Naive thymus-derived CD8-positive, alpha-beta T cell (primary cell): ENCODE data around the gene TGFBR3. TPM values are rescaled to one million over a fixed set of nuclear protein-coding genes. Genes with fewer than 3 reads are reported as not detected.

Experiments used
- ATAC-seq, 2 donors: fragments of 150-1000 bp; cut with Tn5 transposase in 1 of 2; sonication (Bioruptor Pico), chemical (Tn5 transposase) in 1 of 2; 1 replicate in 1 of 2; 2 replicates in 1 of 2; pipeline ENCODE4 v1.10.0; 2021; ENCODE audit warnings: mild to moderate bottlenecking in 2 of 2, moderate library complexity in 2 of 2
- POLR2A ChIA-PET: fragments of 350-600 bp; sonication (Branson Sonifier 250); formaldehyde crosslinking; loops from one replicate; lab custom pipeline; 2021; ENCODE audit warnings: antibody characterized with exemption; lab: Charles Lee
- DNase-seq, 10 donors: peaks; one replicate each; pipeline versions ENCODE4 v3.0.0 to v3.0.0-alpha.2; 2020 to 2022
- H3K27ac Mint-ChIP-seq, 10 donors: one replicate each; pipeline ENCODE4 v1.8.0; 2020 to 2022; ENCODE audit warnings: mild to moderate bottlenecking in 10 of 10, mixed read lengths in 10 of 10, moderate library complexity in 4 of 10, inconsistent platforms in 1 of 10
- H3K27me3 Mint-ChIP-seq, 5 donors: one replicate each; pipeline ENCODE4 v1.8.0; 2021 to 2022; ENCODE audit warnings: mixed read lengths in 5 of 5
- H3K36me3 Mint-ChIP-seq, 3 donors: one replicate each; pipeline ENCODE4 v1.8.0; 2020 to 2022; ENCODE audit warnings: mixed read lengths in 3 of 3, mild to moderate bottlenecking in 2 of 3, inconsistent platforms in 1 of 3
- H3K4me1 Mint-ChIP-seq, 4 donors: one replicate each; pipeline ENCODE4 v1.8.0; 2021 to 2022; ENCODE audit warnings: mixed read lengths in 4 of 4
- H3K4me3 Mint-ChIP-seq, 10 donors: one replicate each; pipeline ENCODE4 v1.8.0; 2020 to 2022; ENCODE audit warnings: mild to moderate bottlenecking in 10 of 10, mixed read lengths in 10 of 10, moderate library complexity in 6 of 10, inconsistent platforms in 1 of 10
- H3K9me3 Mint-ChIP-seq, 9 donors: one replicate each; pipeline ENCODE4 v1.8.0; 2020 to 2022; ENCODE audit warnings: mixed read lengths in 9 of 9, mild to moderate bottlenecking in 3 of 9, inconsistent platforms in 1 of 9, moderate library complexity in 1 of 9
- polyA plus RNA-seq, 3 donors: library from polyadenylated mRNA; unstranded; fragments of 300-500 nt; fragmentation: Illumina TruSeq; gene quantifications; one replicate each; pipeline ENCODE4 v1.2.3, GENCODE V29; 2021
- total RNA-seq, 8 experiments: library from RNA in 2 of 8; stranded (reverse) in 2 of 8; gene quantifications; one replicate each; pipeline ENCODE4 v1.2.3 and lab custom pipeline; 2021 to 2026

TGFBR3 gene
- total and polyA plus RNA-seq, 5 experiments from 2014 or later = 6.1 to 67.6 (median 11.6) TPM

DNA sequence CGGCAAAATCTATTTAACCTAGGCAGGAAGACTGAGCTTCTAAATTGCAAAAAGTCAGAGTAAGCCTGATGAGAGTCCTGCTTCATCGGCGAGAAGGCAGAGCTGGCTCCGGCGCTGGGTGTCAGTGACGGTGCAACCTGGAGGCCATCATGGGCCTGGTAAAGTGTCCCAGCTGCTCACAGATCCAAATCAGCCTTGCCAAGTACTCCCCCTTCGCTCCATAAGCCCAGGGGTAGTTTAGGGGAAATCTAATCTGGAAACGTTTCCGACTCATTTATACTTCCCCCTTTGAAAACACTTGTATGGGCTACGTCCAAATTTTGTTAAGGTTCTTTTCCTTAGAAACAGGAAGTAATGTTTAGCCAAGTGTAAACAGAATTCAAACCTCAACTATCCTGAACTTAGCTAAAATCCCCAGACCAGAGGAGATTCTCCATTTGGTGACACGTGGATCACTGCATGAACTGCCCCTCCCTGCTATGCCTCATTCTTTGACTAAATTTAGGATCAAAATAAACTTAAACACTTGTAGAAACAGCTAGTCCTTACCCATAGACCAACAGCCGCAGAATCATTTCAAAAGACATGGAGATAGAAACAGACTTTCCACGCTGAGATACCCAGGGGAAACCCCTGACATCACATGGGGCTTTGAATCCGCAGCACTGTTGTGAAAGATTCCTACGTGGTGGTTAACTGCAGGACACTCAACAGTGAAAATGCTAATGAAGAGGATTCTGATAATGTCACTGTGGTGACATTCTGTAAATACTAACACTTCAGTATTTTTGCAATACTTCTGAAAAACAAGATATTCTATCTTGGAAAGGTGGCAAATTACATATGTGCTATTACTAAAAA lies 172.7 kb downstream of the TGFBR3 start:
- POLR2A ChIA-PET = no interaction called here
- no peaks in the 10 kb centered on the region for H3K9me3 Mint-ChIP-seq
- peak overlapping the region in 3 of 10 donors; percentile 24 to 57 (median 24) for H3K4me3 Mint-ChIP-seq
- peak in 1 of 2 donors; percentile 46 for ATAC-seq
- peaks cover 8 to 35% (median 27%) of the 10 kb centered on the region in 3 donors for H3K36me3 Mint-ChIP-seq
- H3K27ac Mint-ChIP-seq = peak overlapping the region in 6 of 10 donors; percentile 6 to 89 (median 46)
- no peaks in the 10 kb centered on the region for H3K27me3 Mint-ChIP-seq
- DNase-seq = peak in 1 of 10 donors; percentile 7
- peaks cover 0 to 25% (median 7%) of the 10 kb centered on the region in 4 donors for H3K4me1 Mint-ChIP-seq

DNA sequence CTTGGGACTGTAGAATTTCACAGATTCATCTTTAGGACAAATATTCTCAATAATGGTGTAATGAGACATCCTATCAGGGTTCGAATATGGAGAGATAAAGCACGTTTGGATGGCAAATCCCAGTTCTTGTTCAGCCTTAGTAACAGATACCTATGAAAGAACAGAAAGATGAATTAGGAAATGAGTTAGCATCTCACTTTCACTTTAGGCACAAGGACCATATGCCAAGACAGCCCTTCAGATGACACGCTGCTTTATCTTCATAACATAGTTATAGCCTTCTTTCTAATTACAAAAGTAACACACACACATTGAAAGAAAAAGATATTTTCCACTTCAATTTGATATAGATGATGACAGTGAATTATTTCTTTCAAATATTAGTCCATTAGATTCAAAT lies 173.6 kb downstream of the TGFBR3 start:
- Mint-ChIP-seq H3K36me3 (peaks cover 15 to 37% (median 35%) of the 10 kb centered on the region in 3 donors), H3K27ac (peak overlapping the region in 1 of 10 donors; percentile 58), H3K9me3 (no peaks in the 10 kb centered on the region), H3K4me3 (no peak overlapping the region), H3K27me3 (no peaks in the 10 kb centered on the region), H3K4me1 (peaks cover 0 to 25% (median 7%) of the 10 kb centered on the region in 4 donors)
- POLR2A ChIA-PET = no interaction called here
- DNase-seq (no peak), ATAC-seq (no peak)

DNA sequence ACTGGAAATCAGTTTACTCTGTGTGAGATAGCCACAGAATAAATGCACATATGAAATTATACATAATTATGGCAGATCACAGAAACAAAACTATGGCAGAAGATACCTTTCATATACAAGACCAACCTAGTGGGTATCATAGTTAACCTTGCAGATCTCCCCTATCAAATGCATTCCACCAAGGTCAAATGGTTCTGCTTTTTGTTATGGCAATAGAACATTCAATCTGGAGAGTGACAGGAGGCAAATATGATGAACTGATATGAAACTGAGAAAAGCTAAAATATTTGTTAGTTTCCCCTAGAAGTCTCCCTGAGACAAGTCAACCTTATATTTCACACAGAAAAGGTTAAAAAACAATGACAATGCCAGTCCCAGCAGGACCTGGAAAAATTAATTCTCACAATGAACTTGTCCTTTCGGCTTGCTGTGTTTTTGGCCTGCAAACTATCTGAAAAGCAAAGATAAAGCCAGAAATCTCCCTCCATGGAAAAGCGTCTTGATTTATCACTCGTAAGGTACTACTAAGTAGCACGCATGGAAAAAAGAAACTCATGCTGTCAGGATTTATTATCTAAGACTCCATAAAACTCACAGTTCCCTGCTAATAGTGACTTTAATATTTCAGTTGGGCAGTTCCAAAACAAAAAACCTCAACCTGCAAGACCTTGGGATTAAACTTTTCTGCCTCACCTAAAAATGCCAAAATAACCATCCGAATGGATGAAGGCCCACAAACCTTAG lies 174.3 kb downstream of the TGFBR3 start:
- no peak overlapping the region for H3K27ac Mint-ChIP-seq

DNA sequence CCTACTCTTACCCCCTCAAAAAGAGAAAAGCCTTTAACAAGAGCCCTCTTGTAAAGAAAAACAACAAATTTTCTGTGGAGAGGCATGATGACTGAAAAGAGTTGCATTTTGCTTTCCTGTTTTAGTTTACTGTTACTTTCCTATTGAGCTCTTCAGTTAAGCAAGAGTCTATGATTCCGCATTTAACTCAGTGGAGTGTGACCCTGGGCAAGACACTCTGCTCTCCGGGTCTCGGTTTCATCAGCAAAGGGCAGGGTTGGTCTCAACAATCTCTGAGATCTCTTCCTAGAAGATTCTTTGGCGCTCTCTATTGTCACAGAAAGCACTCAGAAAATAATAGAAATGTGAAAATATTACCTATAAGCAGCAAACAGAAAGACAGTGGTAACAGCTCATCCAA lies 175.7 kb downstream of the TGFBR3 start:
- POLR2A ChIA-PET = interaction anchor here (0.5 kb wide), 1 partner anchor 96 kb away, joined by 3 read pairs; no protein-coding TSS in a partner anchor
- Mint-ChIP-seq H3K4me1 (peaks cover 0 to 25% (median 7%) of the 10 kb centered on the region in 4 donors), H3K4me3 (no peak overlapping the region), H3K36me3 (peaks cover 15 to 33% (median 32%) of the 10 kb centered on the region in 3 donors), H3K9me3 (no peaks in the 10 kb centered on the region), H3K27ac (peak overlapping the region in 2 of 10 donors; percentile 11 to 54), H3K27me3 (no peaks in the 10 kb centered on the region)
- no peak for ATAC-seq
- DNase-seq = no peak

More for the DNA sequence above, 174.3 kb downstream of the TGFBR3 start:
- H3K36me3 Mint-ChIP-seq = peaks cover 15 to 39% (median 35%) of the 10 kb centered on the region in 3 donors
- H3K4me3 Mint-ChIP-seq = no peak overlapping the region
- H3K9me3 Mint-ChIP-seq = no peaks in the 10 kb centered on the region
- POLR2A ChIA-PET = no interaction called here
- no peaks in the 10 kb centered on the region for H3K27me3 Mint-ChIP-seq
- ATAC-seq (no peak), DNase-seq (no peak)
- H3K4me1 Mint-ChIP-seq = peaks cover 0 to 25% (median 7%) of the 10 kb centered on the region in 4 donors

DNA sequence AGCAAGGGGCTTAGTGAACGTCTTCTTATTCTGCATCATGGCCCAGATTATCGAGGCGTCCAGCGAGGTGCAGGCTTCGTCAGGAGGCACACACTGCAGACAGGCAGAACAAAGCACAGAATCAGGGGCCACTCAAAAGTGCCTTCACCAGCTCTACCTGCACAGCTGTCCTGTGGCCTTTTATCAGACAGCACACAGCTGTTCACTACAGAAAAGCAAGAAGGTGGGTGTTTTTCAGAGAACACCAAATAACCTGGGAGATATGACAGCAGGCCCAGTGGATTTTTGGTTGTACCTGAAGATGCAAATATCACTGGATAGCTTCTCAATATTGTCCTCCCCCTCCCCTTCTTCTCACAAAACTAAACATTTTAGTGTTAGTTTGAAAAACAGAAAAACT lies 177.3 kb downstream of the TGFBR3 start:
- POLR2A ChIA-PET = no interaction called here
- Mint-ChIP-seq H3K27me3 (no peaks in the 10 kb centered on the region), H3K36me3 (peaks cover 15 to 34% (median 32%) of the 10 kb centered on the region in 3 donors), H3K4me1 (peaks cover 0 to 26% (median 7%) of the 10 kb centered on the region in 4 donors), H3K27ac (no peak overlapping the region), H3K4me3 (no peak overlapping the region), H3K9me3 (no peaks in the 10 kb centered on the region)
- ATAC-seq (no peak), DNase-seq (no peak)

DNA sequence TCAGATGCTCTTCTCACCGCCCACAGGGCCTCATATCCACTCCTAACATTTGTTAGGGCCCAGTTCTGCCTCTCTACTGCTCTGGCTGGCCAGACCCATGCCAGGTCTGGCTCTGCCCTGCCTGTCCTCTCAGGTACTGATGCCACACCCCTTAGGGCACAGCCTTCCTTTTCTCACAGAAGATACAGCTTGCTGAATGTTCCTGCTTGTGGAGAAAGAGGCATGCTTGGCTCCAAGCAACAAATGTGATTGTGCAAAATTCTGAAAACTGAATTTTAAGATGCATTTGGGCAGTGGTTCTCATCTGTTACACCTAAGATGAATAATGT lies 178.1 kb downstream of the TGFBR3 start:
- ATAC-seq (no peak), DNase-seq (no peak)
- POLR2A ChIA-PET = interaction anchor here (0.6 kb wide), 1 partner anchor 147 kb away, joined by 3 read pairs; no protein-coding TSS in a partner anchor
- Mint-ChIP-seq H3K4me3 (no peak overlapping the region), H3K4me1 (peaks cover 0 to 18% (median 1%) of the 10 kb centered on the region in 4 donors), H3K27ac (peak overlapping the region in 3 of 10 donors; percentile 7 to 24 (median 24)), H3K9me3 (no peaks in the 10 kb centered on the region), H3K36me3 (peaks cover 15 to 35% (median 31%) of the 10 kb centered on the region in 3 donors), H3K27me3 (no peaks in the 10 kb centered on the region)

DNA sequence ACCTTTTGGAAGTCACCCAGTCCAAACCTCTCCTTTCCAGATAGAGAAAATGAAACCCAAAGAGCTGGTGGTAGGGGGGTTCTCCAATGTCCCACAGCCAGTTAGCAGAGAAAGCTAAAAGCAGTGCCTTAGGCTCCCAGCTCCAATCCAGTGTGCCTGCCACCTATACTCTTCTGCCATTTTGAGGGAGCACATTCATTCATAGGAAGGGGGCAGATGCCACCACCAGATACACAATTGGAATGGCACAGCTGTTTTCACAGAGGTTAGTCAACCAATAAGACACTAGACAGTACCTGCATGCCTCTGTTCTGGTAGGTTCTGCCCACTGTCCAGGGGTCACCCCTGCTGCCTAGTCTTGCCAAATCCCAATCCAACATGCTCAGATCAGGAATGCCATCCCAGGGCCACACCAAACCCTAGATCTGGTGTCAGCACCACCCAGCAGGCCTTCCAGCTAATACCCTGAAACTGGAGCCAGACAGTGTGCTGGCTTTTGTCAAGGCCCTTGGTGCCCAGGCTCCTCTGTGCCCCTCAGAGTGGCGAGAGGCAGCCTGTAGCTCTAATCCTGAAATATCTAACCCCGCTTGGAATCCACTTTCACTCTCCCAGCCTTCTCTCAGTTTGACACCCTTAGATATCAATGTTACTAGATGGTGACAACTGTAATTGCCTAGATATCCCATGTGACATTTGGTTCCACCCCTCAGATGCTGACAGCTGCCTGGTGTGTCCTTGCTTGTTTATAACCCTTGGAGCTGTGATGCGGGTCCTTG lies 178.6 kb downstream of the TGFBR3 start:
- Mint-ChIP-seq H3K4me3 (no peak overlapping the region), H3K27ac (peak overlapping the region in 4 of 10 donors; percentile 7 to 39 (median 20)), H3K4me1 (peaks cover 0 to 12% (median 1%) of the 10 kb centered on the region in 4 donors), H3K27me3 (no peaks in the 10 kb centered on the region), H3K36me3 (peaks cover 15 to 35% (median 27%) of the 10 kb centered on the region in 3 donors), H3K9me3 (no peaks in the 10 kb centered on the region)
- ATAC-seq (no peak), DNase-seq (no peak)
- POLR2A ChIA-PET = interaction anchor here (0.6 kb wide), 1 partner anchor 147 kb away, joined by 3 read pairs; no protein-coding TSS in a partner anchor

DNA sequence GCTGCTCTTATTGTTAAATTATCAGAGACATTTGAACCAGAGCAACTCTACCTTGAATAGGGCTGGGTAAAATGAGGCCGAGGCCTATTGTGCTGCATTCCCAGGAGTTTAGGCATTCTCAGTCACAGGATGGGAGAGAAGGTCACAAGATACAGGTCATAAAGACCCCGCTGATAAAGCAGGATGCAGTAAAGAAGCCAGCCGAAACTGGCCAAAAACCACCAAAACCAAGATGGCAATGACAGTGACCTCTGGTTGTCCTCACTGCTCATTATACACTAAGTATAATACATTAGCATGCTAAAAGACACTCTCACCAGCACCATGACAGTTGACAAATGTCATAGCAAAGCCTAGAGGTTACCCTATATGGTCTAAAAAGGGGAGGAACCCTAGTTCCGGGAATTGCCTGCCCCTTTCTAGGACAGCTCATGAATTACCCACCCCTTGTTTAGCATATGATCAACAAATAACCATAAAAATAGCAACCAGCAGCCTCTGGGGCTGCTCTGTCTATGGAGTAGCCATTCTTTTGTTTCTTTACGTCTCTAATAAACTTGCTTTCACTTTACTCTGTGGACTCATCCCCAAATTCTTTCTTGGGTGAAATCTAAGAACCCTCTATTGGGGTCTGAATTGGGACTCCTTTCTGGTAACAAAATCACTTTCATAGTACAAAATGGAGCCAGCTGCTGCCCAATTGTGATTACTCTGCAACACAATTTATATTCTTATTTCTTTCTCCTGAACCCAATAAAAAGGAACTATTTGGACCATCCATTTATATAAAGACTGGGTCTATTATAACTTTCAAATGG lies 179.6 kb downstream of the TGFBR3 start:
- ATAC-seq (no peak), DNase-seq (no peak)
- Mint-ChIP-seq H3K4me3 (no peak overlapping the region), H3K9me3 (no peaks in the 10 kb centered on the region), H3K27ac (peak overlapping the region in 1 of 10 donors; percentile 7), H3K36me3 (peaks cover 9 to 26% (median 18%) of the 10 kb centered on the region in 3 donors), H3K27me3 (no peaks in the 10 kb centered on the region), H3K4me1 (peaks cover 0 to 8% (median 1%) of the 10 kb centered on the region in 4 donors)
- POLR2A ChIA-PET = no interaction called here

DNA sequence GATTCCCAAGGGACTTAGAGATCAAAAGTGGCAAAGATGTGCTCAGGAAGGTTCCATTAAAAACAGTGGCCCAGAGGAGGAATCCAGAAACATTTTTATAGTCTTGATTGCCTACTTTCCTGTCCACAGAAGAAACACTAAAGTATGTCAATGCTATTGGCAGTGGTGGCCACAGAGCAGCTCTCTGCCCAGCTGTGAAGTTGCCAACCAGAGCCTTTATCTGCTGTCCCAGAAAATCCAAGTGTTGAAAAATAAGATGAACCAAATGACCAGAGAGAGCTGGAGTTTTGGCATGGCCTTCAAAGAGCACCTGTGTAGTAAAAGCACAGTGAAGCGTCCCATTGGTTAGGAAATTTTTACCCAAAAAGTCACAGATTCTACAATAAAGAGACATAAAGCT lies 181.2 kb downstream of the TGFBR3 start:
- no peak for ATAC-seq
- H3K4me3 Mint-ChIP-seq = no peak overlapping the region
- H3K27me3 Mint-ChIP-seq = no peaks in the 10 kb centered on the region
- peaks cover 0 to 5% (median 0%) of the 10 kb centered on the region in 4 donors for H3K4me1 Mint-ChIP-seq
- H3K27ac Mint-ChIP-seq = no peak overlapping the region
- no peaks in the 10 kb centered on the region for H3K9me3 Mint-ChIP-seq
- no peak for DNase-seq
- H3K36me3 Mint-ChIP-seq = peaks cover 7 to 22% (median 17%) of the 10 kb centered on the region in 3 donors
- POLR2A ChIA-PET = interaction anchor here (0.7 kb wide), 1 partner anchor 118 kb away, joined by 4 read pairs; no protein-coding TSS in a partner anchor

DNA sequence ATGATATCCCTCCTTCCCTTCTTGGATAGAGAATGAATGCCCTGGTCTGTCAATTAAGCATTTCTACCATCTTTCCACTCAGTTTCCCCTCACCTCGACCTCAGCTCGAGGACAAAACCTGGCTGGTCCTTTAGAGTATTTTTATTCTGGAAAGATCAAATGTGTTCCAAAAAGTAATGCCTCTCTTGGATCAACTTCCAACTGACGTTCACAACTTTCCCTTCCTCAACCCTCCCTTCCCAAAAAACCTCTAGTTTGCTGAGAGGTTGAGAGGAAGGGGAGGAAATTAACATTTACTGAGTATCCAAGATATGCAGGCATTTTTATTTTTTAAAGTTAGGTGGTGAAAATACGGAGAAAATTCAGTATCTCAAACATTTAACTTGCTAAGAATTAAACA lies 182.9 kb downstream of the TGFBR3 start:
- no peak for ATAC-seq
- Mint-ChIP-seq H3K36me3 (peaks cover 6 to 16% (median 15%) of the 10 kb centered on the region in 3 donors), H3K4me3 (no peak overlapping the region)

DNA sequence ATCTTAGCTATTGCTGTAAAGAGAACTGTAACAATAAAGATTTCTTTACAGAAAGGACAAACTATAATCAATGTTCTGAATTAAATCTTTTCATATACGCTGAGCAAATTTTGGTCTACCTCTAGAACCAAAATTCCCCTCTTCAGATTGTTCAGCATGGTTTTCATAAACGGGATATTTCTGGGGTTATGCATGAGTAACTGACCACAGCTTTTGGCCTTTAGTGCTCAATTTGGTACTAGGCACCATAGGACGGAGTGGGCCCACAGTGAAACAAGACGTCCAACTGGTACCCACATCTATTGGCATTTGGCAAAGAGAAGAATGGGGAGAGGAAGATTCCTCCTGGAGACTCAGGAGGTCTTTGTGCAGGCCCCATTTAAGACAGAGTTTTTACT lies 184.5 kb downstream of the TGFBR3 start:
- no peak overlapping the region for H3K4me3 Mint-ChIP-seq
- no peak overlapping the region for H3K27ac Mint-ChIP-seq
- POLR2A ChIA-PET = no interaction called here
- no peaks in the 10 kb centered on the region for H3K9me3 Mint-ChIP-seq
- DNase-seq (no peak), ATAC-seq (no peak)
- peaks cover 0 to 7% (median 7%) of the 10 kb centered on the region in 3 donors for H3K36me3 Mint-ChIP-seq
- H3K4me1 Mint-ChIP-seq = peaks cover 13 to 32% (median 20%) of the 10 kb centered on the region in 4 donors
- no peaks in the 10 kb centered on the region for H3K27me3 Mint-ChIP-seq

More for the DNA sequence above, 182.9 kb downstream of the TGFBR3 start:
- Mint-ChIP-seq H3K9me3 (no peaks in the 10 kb centered on the region), H3K27ac (no peak overlapping the region), H3K4me1 (peaks cover 0 to 17% (median 8%) of the 10 kb centered on the region in 4 donors), H3K27me3 (no peaks in the 10 kb centered on the region)
- DNase-seq = no peak
- POLR2A ChIA-PET = no interaction called here
